Measurements from ENCODE around the gene OR51E1.

OR51E1 gene

DNA sequence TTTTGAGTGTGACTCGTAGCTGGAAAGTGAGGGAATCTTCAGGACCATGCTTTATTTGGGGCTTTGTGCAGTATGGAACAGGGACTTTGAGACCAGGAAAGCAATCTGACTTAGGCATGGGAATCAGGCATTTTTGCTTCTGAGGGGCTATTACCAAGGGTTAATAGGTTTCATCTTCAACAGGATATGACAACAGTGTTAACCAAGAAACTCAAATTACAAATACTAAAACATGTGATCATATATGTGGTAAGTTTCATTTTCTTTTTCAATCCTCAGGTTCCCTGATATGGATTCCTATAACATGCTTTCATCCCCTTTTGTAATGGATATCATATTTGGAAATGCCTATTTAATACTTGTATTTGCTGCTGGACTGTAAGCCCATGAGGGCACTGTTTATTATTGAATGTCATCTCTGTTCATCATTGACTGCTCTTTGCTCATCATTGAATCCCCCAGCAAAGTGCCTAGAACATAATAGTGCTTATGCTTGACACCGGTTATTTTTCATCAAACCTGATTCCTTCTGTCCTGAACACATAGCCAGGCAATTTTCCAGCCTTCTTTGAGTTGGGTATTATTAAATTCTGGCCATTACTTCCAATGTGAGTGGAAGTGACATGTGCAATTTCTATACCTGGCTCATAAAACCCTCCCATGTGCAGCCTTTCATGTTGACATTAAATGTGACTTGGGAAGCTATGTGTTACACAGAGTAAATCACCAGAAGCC, 11.0 kb downstream of the OR51E1 start:
- no peak for DNase-seq

DNA sequence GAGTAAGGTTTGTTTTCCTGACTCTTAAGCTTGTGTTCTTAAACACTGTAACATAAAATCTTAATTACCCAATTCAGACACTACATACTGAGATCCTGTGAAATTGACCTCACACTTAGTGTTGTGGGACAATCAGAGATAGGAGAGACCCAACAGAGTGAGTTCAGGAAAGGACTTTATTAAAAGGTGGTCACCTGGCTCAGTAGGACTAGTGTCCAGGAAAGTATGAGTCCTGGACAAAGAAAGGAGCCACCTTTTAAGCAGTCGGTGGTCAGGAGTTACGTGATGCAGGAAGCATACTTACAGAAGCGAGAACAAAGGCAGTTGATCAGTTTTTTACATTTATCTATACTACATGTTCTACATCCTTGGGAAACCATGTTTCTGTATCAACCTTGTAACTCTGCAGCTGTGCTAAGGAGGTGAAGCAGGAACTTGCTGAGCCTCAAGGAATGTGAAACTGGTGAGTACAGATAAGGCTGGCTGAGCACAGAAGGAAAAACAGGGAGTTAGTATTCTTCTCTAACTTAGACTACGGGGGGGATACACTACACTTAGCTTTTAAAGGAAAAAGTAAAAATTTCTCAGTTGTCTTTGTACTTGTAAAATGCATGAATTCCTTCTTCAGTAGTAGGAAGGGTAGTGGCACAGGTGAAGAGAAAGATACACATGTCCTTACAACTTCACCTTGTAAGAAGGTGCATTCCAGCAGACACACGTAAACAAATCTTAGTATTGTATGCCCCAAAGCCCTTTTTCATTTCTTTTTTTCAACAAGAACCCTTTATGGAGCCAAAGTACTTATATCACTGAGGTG, 15.1 kb downstream of the OR51E1 start:
- DNase-seq: no peak

DNA sequence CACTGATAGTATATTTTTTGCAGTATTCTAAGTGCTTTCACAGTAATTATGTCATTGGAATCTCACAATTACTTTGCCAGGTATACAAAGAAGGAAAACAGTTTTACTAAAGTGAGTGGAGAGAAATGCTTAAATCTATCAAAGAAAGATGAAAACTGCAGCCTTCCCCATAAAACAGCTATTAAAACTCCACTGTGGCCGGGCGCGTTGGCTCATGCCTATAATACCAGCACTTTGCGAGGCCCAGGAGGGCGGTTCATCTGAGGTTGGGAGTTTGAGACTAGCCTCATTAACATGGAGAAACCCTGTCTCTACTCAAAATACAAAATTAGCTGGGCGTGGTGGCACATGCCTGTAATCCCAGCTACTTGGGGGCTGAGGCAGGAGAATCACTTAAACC, 19.1 kb downstream of the OR51E1 start:
- no peak for DNase-seq

DNA sequence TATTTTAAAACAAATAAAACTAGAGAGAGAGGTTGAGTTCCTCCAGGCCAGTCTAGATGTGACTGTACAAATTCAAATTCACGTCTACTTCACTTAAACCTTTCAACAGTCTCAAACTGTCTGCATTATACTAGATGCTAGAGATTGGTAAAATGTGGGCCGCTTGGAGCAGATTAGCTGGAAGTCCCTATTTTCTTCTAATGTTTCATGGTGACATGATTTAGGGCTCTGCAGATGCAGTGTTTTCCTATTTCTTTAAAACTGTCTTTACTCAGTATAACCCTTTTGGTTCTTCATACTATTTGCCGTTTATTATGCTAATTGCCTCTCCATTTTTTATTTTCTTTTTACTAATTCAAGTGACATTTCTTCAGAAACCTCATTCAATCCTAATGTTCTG, 20.4 kb downstream of the OR51E1 start:
- no peak for DNase-seq

DNA sequence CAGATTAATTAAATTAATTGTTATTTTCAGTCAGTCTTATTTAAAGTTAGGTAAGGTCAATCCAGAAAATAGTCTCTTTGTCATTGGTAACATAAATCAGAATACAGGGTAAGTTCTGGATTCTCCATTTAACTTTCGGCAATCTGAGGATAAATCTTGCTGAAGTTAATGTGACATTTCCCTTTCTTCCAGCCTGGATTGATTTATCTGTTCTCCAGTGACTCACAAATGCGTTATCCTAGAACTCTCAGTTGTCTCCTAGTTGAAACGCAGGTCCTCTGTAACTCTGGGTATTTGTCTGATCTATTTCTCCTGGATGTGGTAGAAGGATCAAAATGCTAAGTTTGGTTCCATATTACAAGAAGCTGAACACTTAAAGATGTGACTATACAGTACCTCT, 21.0 kb downstream of the OR51E1 start:
- DNase-seq: no peak

DNA sequence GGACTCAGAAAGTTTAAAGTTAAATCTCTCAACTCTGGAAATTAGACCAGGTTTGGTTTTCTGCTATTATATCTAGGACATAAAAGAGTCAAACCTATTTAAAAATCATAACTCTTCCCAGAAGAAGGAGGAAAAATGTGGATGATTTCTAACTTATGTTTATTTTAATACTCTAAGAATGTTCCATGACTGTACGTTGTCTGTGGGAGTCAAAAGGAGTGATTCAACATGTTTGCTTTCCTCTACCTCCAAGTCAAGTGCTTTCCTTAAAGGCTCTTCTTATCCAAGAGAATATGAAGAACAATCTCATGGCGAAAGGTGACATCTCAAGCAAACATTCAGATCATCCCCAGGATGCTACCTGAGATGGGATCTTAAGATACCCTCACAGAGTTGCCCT, 21.6 kb downstream of the OR51E1 start:
- no peak for DNase-seq

DNA sequence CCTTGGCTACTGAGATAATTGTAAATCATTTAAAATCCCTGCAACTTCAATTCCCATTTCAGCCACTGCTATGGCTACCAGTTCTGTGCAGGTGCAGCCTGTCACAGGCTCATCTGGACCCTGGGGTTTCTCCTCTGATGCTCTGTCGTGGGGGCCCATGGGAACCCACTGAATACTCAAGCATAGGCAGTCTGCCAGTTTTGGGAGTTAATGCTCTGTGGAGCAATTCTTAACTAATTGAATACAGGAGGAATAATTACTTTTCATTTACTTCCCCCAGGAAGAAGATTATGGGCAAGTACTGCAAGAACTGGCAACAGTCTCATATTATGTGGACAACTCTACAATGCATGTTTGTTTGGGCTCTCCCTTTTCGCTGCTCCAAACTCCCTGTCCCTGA, 28.0 kb downstream of the OR51E1 start:
- DNase-seq: no peak

DNA sequence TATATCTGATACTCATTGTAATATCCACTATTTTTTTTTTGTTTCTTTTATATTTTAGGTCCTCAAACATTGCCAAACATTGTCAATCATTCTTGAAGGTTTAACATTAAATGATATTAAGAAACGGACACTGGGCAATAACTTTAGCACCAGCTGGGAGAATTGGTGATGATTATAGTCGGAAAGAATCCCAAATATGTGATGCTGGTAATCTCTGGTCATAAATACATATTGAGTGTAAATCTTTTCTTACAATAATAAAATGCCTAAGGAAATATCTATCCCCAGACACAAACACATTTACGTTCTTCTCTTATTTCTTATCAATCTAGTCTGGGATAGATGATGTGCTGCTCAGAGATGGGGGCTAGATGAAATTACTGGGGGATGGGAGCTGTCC, 28.7 kb downstream of the OR51E1 start:
- peak in 1 of 2 experiments; percentile 14 for DNase-seq

DNA sequence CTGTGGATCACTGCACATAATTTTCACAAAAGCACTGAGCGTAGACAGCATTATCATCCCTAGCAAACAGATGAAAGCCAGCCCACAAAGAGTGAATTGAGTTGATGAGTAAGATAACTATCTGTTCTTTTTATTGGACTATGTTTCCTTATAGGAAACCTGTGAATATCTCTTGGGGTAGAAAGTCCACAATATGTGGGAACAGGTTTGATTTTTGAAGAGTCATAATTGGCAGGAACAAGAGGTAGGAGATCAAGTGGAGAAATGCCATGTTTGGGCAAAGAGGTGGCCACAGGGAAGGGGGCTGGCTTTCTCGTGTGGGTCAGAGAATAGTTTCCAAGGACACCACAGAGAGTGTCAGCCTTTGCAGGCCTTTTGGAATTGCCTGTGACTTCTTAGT, 30.0 kb downstream of the OR51E1 start:
- no peak for DNase-seq

DNA sequence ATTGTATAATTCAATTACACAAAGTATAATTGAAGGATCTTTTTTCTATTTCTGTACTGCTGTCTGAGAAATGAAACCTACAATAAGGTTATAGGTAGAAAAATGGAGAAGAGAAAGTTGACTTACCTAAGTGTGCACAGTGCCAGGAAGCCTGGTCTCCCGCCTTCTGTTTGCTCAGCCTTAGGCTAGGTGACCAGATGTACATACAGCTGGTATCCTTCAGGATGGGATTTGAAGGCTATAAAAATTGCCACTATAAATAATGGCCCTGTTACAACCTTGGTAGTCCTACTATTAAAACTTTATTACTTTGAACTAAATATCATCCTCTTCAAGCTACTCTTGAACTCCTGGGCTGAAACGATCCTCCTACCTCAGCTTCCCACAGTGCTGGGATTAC, 34.2 kb downstream of the OR51E1 start:
- no peak for DNase-seq

DNA sequence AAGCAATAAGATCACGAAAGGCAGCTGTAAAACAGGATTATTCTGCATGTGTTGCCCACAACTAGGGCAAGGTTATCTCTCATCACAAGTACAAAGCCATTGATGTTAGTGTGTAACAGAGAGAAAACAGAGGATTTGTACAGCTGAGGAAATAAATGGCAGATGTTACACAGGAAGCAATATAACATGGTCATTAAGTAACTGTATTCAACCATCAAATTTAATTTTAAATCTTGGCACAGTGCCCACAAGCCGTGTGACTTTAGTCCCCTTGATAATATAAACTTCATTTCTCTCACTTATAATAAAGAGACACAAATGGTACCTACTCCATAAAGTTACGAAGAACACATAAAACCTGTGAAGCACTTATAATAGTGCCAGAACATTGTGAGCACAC, 36.6 kb downstream of the OR51E1 start:
- no peak for DNase-seq

DNA sequence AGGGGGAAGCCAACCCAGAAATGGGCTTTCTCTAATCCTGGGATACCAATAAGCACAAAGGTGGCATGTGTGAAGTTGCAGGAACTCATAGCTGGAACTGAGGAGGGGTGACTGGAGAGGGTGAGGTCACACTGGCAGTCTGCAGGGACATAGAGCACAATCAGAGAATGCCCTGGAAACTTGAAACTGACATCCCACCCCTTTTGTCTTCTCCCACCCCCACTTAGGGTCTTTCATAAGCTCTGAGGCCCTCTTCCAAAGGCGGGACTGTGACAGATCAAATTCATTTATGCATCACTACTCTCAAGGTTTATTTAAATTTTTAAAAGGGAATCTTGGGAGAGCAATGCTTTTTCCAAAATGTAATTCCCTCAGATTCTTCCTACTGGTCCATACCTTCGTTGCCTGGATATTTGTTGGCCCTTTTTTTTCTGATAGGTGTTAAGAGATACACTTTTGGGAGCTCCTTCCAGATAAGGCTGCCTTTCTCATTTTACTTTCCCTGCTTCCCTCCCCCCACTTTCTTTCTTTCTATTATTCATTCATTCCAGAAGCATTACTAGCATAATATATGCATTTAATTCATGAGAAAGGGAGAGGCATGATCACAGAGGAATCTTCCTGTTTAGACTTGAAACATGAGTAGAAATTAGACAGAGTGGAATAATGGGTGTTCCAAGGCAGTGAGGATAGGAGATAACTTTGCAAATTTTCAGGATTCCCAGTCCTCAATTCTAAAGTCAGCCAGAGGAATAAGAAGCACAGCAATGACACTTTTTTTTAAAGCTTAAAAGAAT, 39.0 kb downstream of the OR51E1 start:
- no peak for DNase-seq

DNA sequence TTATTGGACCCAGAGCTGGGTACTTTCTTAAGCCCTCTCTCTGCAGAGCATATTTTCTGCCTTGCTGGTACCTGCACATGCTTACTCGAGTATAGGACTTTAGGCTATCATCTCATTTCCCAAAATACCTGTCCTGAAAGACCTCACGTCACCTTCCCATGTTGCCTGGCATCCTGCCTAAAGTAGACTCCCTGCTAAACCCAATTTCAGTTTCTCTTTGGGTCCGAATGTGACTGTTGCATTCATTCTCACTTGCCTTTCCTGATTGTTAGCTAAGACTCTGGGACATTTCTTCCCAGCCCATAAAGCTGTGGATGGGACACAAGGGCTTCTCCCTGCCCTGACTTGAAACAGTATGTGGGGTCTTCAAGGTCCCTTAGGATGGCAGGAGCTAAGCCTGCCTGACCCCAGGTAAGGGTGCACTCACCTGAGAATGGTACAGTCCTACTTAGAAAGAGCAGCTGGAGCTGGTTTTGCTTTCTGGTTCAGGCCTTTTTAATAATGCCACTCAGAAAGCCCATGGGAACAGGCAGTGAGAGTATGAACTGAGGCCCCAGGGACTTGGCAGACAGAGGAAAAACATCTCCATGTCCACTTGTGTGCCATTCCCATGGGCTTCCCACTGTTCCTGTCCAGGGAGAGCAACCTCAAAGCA, 41.0 kb downstream of the OR51E1 start:
- DNase-seq: no peak

DNA sequence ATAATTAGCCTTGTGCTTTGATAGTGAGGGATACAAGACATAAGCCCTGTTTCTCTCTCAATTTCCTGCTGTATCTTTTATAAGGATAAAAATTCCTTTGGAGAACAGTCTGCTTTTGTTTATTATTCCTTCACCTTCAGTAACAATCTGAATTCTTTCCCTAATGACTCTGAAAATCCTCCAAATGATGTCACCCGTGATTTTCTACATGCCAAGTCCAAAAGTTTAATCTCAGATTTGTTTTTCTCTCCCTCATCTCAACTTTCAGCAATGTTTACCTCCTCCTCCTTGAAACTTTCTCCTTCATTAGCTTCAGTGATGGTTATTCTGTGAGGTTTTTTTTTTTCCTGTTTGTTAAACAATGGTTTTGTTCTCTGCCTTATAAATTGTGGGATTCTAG, 51.7 kb downstream of the OR51E1 start:
- no peak for DNase-seq

DNA sequence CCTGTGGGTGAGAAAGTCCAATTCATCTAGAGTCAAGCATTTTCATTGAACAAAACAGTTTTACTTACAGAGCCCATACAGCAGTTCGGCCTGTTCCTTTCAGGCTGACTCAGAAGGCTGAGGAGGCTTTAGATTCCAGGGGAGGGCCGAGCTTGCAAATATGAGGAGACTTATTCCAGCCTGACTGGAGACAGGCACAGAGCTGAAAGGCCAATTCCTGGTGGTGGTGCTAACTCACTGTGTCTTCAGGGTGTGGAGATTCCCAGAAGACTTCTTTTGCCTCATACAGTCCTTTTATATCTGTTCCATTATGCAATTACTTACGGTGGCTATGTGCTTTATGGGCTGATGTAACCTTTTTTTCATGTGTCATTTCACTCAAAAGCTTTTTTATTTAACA, 53.8 kb downstream of the OR51E1 start, which contains the start of gene OR51E2:
Gene OR51E2 (minus strand): TSS at position 269 of the 400 bp plus-strand sequence. CDS start 15,142 bp downstream, outside the sequence.
- DNase-seq: no peak

DNA sequence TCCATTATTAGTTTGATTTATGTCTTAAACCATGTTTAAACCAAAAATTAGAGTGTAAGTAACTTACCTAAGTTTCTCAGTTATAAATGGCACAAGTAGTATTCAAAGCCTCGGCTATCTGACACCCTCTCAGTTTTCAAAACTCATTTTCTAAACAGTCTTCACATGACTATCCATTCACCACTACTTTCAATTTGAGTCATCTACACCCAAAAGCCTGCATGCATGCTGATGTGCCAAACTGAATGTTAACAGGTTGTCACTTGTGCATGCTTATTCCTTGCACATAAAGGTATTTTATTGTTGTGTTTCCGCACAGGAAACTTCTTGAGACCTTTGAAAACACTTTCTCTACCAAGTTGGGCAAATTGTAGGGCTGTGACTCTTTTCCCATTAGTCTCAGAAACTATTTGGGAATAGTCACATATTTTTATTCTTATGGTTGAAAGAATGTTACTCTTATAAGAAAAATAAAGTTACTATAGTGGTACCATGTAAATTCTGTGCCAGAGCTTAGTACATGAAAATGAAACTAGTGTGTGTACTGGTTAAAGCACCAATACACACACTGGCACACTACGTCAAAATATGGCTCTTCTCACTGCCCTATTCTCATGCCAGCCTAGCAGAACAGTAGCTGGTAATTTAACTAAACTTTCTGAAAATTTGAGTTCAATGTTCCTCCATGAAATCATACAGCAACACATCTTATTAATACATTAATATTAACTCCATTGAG, 56.1 kb downstream of the OR51E1 start:
- DNase-seq: no peak

DNA sequence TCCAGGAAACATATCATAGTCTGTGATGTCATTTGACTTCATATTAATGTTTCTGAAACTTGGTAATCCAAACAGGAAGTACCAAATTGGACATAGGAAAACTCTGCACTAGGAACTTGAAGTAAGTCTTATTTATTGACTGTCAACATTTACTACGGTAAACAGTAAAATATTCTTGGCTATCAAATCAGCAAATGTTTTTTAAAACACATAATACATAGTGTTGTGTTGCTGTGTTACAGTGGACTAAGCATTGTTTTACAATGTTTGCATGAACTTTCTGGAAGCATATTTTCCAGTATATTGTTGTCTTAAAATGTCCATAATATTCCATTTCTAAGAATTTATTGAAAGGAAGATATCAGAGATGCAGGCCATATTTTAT, 56.6 kb downstream of the OR51E1 start:
- no peak for DNase-seq

DNA sequence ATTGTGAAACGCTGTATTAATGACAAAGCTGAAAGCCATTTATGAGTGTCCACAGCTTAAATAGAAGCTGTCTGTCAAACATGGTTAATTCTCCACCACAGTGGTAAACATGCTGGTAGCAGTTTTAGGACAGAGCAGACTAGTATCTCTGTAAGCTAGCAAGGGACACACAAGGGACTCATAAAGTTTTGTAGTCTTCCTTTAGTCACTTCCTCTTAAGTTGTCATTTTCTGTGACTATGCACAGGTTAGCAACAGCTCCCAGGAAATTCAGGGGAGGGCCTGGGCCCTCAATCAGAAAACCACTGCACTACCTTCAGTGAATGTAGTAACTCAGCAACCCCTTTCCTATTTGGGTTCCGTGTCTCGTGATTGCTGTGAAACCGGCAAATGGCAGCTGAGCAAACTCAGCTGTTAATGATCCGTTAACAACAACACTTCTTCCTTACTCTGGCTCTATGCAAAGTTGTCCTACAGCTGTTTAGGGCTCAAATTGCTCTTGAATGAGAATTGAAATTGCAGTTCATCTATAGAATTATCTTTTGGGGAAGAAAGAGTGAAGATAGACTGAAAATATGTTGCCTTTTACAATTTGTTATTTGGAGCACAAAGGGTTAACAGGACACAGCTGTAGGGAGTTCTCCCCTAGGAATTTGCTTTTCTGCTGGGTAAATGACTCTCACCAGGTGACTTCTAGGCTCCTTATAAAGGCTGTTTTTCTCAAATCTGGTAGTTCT, 60.4 kb downstream of the OR51E1 start, which contains the start of gene MMP26:
Gene MMP26 (plus strand): TSS at position 731 of the 736 bp plus-strand sequence.
- DNase-seq: no peak

DNA sequence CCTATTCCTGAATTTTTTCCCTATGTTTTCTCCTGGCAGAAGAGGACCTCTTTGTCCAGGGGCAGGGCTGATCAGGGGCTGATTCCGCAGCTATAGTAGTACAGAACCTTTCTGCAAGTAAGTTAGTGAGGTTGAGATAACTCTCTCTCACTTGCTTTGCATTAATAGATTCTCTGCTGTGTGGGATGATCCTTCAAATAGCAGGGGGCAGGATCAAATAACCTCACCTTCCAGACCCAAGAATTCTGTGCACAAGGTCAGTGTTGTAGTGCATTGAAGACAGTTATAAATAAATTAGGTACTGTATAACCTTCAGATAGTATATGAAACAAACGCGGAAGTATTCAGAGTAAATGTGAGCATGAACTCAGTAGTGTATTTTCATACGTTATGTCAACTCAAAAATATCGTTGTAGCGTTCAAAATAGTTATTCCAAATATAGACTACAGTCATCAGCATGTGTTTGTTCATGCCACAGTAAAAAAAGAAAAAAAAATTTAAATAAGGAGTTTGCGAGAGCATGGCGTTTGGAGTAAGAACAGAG, 61.1 kb downstream of the OR51E1 start:
- no peak for DNase-seq
